SH-SY5Y (cell line): ENCODE measurements around the gene SMARCD1.

Experiments
- GATA2 ChIP-seq: IDR thresholded peaks from 2 replicates; pipeline ENCODE4 v1.6.1; 2011; ENCODE audit warnings: mild to moderate bottlenecking, low read depth, low read length
- GATA3 ChIP-seq: IDR thresholded peaks from 2 replicates; pipeline ENCODE4 v1.6.1; 2011; ENCODE audit warnings: low read depth, mild to moderate bottlenecking, low read length, moderate library complexity

- TF ChIP-seq GATA2: no peak
- TF ChIP-seq GATA3: no peak
These were observed 35.1 kb upstream of the SMARCD1 start for GRCh38 chr12:50050119-50050385.
